ENCODE measurements around the gene UBE2L6. TPM values are rescaled to one million over a fixed set of nuclear protein-coding genes. Genes with fewer than 3 reads are reported as not detected.

UBE2L6 gene
- total RNA-seq, 3 donors from 2014 or later, result 25.9 to 66.2 (median 48.1) TPM

- no peak for DNase-seq (ENCODE audit: low spot score in 2 of 2)
- peaks cover 7% of the 10 kb centered on the region for H3K36me3 ChIP-seq
These were observed 12.1 kb downstream of the UBE2L6 start for GRCh38 chr11:57555393-57555792.

DNA sequence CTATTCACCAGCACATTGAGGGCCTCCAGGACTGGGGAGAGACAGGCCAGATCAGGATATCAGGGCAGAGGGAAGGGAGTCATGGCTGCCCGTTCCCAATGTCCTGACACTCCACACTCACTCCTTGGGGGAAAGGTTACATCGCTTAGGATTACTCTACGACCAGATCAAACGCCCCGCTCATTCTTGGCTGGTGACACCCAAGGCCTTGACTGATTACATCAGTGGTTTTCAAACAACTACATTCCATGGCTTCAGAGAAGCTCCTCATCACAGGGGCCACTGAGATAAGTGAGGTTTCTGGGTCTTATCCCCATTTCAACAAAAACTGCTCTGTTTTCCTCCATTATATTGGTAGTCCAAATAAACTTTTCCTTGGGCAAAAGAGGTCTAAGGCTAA, 15.0 kb downstream of the UBE2L6 start:
- no peak overlapping the region for H3K4me3 ChIP-seq
- intact Hi-C loops (cut with DNase I; ENCODE audit: low total_unique reads), result no loop called here
- no peaks in the 10 kb centered on the region for H3K9me3 ChIP-seq
- H3K27me3 ChIP-seq, result no peaks in the 10 kb centered on the region
- no peaks in the 10 kb centered on the region for H3K4me1 ChIP-seq
- DNase-seq (ENCODE audit: low spot score in 2 of 2), result no peak
- peaks cover 7% of the 10 kb centered on the region for H3K36me3 ChIP-seq
- H3K27ac ChIP-seq, result no peak overlapping the region
- no peak for TF ChIP-seq POLR2A (IDR thresholded peaks at IDR 0.05)
- TF ChIP-seq POLR2AphosphoS5 (IDR thresholded peaks at IDR 0.05), result no peak

More at GRCh38 chr11:57555393-57555792, 12.1 kb downstream of the UBE2L6 start:
- H3K4me3 ChIP-seq, result no peak overlapping the region
- no peak overlapping the region for H3K27ac ChIP-seq
- no peak for TF ChIP-seq POLR2A (IDR thresholded peaks at IDR 0.05)
- TF ChIP-seq, protein P1, sequence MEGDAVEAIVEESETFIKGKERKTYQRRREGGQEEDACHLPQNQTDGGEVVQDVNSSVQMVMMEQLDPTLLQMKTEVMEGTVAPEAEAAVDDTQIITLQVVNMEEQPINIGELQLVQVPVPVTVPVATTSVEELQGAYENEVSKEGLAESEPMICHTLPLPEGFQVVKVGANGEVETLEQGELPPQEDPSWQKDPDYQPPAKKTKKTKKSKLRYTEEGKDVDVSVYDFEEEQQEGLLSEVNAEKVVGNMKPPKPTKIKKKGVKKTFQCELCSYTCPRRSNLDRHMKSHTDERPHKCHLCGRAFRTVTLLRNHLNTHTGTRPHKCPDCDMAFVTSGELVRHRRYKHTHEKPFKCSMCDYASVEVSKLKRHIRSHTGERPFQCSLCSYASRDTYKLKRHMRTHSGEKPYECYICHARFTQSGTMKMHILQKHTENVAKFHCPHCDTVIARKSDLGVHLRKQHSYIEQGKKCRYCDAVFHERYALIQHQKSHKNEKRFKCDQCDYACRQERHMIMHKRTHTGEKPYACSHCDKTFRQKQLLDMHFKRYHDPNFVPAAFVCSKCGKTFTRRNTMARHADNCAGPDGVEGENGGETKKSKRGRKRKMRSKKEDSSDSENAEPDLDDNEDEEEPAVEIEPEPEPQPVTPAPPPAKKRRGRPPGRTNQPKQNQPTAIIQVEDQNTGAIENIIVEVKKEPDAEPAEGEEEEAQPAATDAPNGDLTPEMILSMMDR (IDR thresholded peaks at IDR 0.05), result no peak
- no peak for TF ChIP-seq POLR2AphosphoS5 (IDR thresholded peaks at IDR 0.05)
- H3K27me3 ChIP-seq, result no peaks in the 10 kb centered on the region
- H3K9me3 ChIP-seq, result no peaks in the 10 kb centered on the region
- intact Hi-C loops (cut with DNase I; ENCODE audit: low total_unique reads), result no loop called here
- H3K4me1 ChIP-seq, result no peaks in the 10 kb centered on the region

DNA sequence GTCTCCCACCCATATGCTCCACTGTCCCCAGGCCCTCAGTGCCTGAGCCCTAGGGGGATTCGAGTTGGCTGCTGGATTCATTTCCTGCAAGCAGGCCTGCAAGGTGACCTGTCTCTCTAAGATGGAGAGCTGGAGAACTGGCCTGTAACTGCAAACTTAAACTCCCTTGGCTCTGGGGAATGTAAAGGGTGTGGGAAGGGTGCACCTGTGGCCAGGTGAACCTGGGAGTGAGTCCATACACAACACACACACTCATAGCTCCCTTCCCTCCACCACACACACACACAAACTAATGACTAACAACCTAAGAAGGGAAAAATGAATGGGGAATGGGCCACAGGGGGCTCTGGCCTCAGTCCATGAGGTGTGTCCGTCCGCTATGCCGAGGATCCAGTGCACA, 15.5 kb downstream of the UBE2L6 start:
- Histone ChIP-seq H3K27me3 (no peaks in the 10 kb centered on the region), H3K36me3 (peaks cover 7% of the 10 kb centered on the region), H3K4me3 (no peak overlapping the region), H3K4me1 (no peaks in the 10 kb centered on the region), H3K9me3 (no peaks in the 10 kb centered on the region), H3K27ac (no peak overlapping the region)
- intact Hi-C loops (cut with DNase I; ENCODE audit: low total_unique reads), result no loop called here
- TF ChIP-seq, protein P1 (IDR thresholded peaks at IDR 0.05), result no peak
- TF ChIP-seq POLR2AphosphoS5 (IDR thresholded peaks at IDR 0.05), result no peak
- no peak for TF ChIP-seq POLR2A (IDR thresholded peaks at IDR 0.05)
- DNase-seq (ENCODE audit: low spot score in 2 of 2), result no peak

DNA sequence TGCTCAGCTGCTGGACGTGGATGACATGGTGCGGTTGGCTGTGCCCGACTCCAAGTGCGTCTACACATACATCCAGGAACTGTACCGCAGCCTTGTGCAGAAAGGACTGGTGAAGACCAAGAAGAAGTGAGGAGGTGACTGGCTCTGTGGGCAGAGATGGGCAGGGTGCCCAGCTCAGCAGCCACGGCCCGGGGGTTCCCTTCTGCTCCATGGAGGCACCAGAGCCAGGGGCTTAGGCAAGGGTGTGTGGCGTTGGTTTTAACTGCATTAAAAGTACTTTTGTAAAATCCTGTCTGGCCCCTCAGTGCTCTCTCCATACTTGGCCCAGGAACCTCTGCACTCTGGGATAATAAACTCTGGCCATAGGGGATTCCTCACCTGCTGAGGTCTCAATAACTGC, 17.5 kb downstream of the UBE2L6 start:
- intact Hi-C loops (cut with DNase I; ENCODE audit: low total_unique reads), result no loop called here
- Histone ChIP-seq H3K36me3 (peaks cover 7% of the 10 kb centered on the region), H3K4me1 (no peaks in the 10 kb centered on the region), H3K27me3 (no peaks in the 10 kb centered on the region), H3K27ac (no peak overlapping the region), H3K4me3 (no peak overlapping the region), H3K9me3 (no peaks in the 10 kb centered on the region)
- no peak for DNase-seq (ENCODE audit: low spot score in 2 of 2)
- TF ChIP-seq POLR2A (IDR thresholded peaks at IDR 0.05), result no peak

DNA sequence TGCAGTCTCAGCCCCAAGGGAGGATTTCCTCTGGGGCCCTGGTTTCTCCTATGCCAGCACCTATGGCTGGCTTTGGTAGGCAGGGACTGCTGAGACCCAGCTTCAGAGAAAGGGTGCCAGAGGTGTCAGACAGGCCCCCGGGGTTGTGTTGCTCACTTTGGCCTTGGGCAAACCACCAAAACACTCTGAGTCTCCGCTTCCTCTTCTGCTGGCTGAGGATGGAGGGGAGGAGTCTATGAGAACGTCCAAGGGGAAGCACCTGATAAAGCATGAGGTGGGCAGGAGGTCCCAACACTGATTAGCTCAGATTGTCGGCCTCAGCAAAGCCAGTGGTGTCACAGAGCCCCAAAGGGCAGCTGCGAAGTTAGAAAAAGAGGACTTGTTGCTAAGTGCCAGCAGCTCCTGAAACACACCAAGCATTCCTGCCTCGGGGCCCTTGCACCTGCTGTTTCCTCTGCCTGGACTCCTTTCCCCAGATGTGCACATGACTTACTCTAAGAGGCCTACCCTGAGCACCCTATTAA, 19.6 kb downstream of the UBE2L6 start:
- Histone ChIP-seq H3K36me3 (no peaks in the 10 kb centered on the region), H3K4me3 (no peak overlapping the region), H3K9me3 (no peaks in the 10 kb centered on the region), H3K27me3 (no peaks in the 10 kb centered on the region), H3K4me1 (no peaks in the 10 kb centered on the region), H3K27ac (no peak overlapping the region)
- intact Hi-C loops (cut with DNase I; ENCODE audit: low total_unique reads), result no loop called here
- DNase-seq (ENCODE audit: low spot score in 2 of 2), result no peak
- TF ChIP-seq POLR2A (IDR thresholded peaks at IDR 0.05), result no peak
- no peak for TF ChIP-seq POLR2AphosphoS5 (IDR thresholded peaks at IDR 0.05)
- TF ChIP-seq, protein P1 (IDR thresholded peaks at IDR 0.05), result no peak

GRCh38 chr11:57546869-57547475, 20.5 kb downstream of the UBE2L6 start:
- Histone ChIP-seq H3K4me1 (no peaks in the 10 kb centered on the region), H3K36me3 (no peaks in the 10 kb centered on the region), H3K27me3 (no peaks in the 10 kb centered on the region), H3K27ac (no peak overlapping the region), H3K9me3 (no peaks in the 10 kb centered on the region), H3K4me3 (no peak overlapping the region)
- intact Hi-C loops (cut with DNase I; ENCODE audit: low total_unique reads), result no loop called here
- no peak for DNase-seq (ENCODE audit: low spot score in 2 of 2)
- TF ChIP-seq POLR2AphosphoS5 (IDR thresholded peaks at IDR 0.05) (no peak), POLR2A (IDR thresholded peaks at IDR 0.05) (no peak)
- TF ChIP-seq, protein P1 (IDR thresholded peaks at IDR 0.05), result no peak

Data from breast epithelium (tissue), 4 donors.